Osteocyte (in vitro differentiated cells): ENCODE results near the gene TRIM66. TPM values are rescaled to one million over a fixed set of nuclear protein-coding genes. Genes with fewer than 3 reads are reported as not detected.

Source experiments
- DNase-seq: peaks from one replicate; pipeline ENCODE4 v3.0.0; 2021; ENCODE audit warnings: mixed read lengths; ENCODE audit not compliant: unreplicated experiment; ENCODE audit errors: extremely low spot score
- H3K27ac Mint-ChIP-seq: one replicate; pipeline ENCODE4 v1.8.0; 2021; ENCODE audit warnings: mild to moderate bottlenecking, mixed read lengths; ENCODE audit not compliant: unreplicated experiment
- H3K27me3 Mint-ChIP-seq: one replicate; pipeline ENCODE4 v1.8.0; 2021; ENCODE audit warnings: mixed read lengths; ENCODE audit not compliant: unreplicated experiment
- H3K36me3 Mint-ChIP-seq: one replicate; pipeline ENCODE4 v1.8.0; 2021; ENCODE audit warnings: mixed read lengths; ENCODE audit not compliant: unreplicated experiment
- H3K4me1 Mint-ChIP-seq: one replicate; pipeline ENCODE4 v1.8.0; 2021; ENCODE audit warnings: mixed read lengths; ENCODE audit not compliant: unreplicated experiment
- H3K4me3 Mint-ChIP-seq: one replicate; pipeline ENCODE4 v1.8.0; 2021; ENCODE audit warnings: mild to moderate bottlenecking, moderate library complexity, mixed read lengths; ENCODE audit not compliant: unreplicated experiment
- H3K9me3 Mint-ChIP-seq: one replicate; pipeline ENCODE4 v1.8.0; 2021; ENCODE audit warnings: mixed read lengths; ENCODE audit not compliant: unreplicated experiment
- CTCF ChIP-seq: fragments of 200-600 bp; sonication (generic); IDR thresholded peaks from 2 replicates; pipeline ENCODE4 v1.5.0; 2021; ENCODE audit warnings: antibody characterized with exemption, mild to moderate bottlenecking, moderate library complexity
- total RNA-seq: library from RNA; stranded (reverse); gene quantifications from 2 replicates; pipeline ENCODE4 v1.2.1, GENCODE V29; 2021

The TRIM66 gene
- total RNA-seq, 1 donor from 2014 or later = 10.0 TPM

- Mint-ChIP-seq H3K27me3 (no peaks in the 10 kb centered on the region), H3K9me3 (no peaks in the 10 kb centered on the region), H3K36me3 (peaks cover 33% of the 10 kb centered on the region), H3K4me1 (peaks cover 68% of the 10 kb centered on the region), H3K27ac (peak overlapping the region; percentile 93), H3K4me3 (no peak overlapping the region)
- TF ChIP-seq CTCF = no peak
- DNase-seq = no peak
These were observed 36.8 kb upstream of the TRIM66 start for GRCh38 chr11:8719211-8719649.

GRCh38 chr11:8717876-8718753 is 35.6 kb upstream of the TRIM66 start:
- Mint-ChIP-seq H3K4me3 (peak overlapping the region; percentile 26), H3K36me3 (peaks cover 33% of the 10 kb centered on the region), H3K9me3 (no peaks in the 10 kb centered on the region), H3K27ac (peak overlapping the region; percentile 93), H3K27me3 (no peaks in the 10 kb centered on the region), H3K4me1 (peaks cover 65% of the 10 kb centered on the region)
- DNase-seq = no peak
- TF ChIP-seq CTCF = no peak

GRCh38 chr11:8717544-8717875 is 35.0 kb upstream of the TRIM66 start:
- TF ChIP-seq CTCF = no peak
- Mint-ChIP-seq H3K36me3 (peaks cover 33% of the 10 kb centered on the region), H3K9me3 (no peaks in the 10 kb centered on the region), H3K27ac (peak overlapping the region; percentile 86), H3K27me3 (no peaks in the 10 kb centered on the region), H3K4me3 (peak overlapping the region; percentile 26), H3K4me1 (peaks cover 59% of the 10 kb centered on the region)
- no peak for DNase-seq

DNA sequence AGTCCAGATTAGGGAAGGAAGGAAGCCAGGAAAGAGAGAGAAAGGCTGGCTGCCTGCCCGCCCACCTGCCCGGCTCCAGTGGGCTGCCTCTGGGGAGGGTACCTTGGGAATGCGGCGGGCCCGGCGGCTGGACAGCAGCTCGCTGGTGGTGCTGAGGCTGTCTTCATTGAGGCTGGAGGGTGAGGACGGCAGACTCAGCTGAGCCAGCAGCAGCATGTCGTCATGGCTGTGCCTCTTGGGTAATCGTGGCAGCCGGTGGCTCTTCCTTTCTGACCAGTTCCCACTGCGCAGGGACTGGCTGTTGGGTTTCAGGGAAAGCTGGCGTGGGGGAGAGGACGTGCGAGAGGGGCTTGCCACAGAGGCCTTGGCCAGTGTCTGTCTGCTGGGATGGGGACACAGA is 33.0 kb upstream of the TRIM66 start:
- Mint-ChIP-seq H3K4me1 (peaks cover 39% of the 10 kb centered on the region), H3K9me3 (no peaks in the 10 kb centered on the region), H3K4me3 (no peak overlapping the region), H3K27ac (no peak overlapping the region), H3K27me3 (no peaks in the 10 kb centered on the region), H3K36me3 (peaks cover 44% of the 10 kb centered on the region)
- DNase-seq = no peak
- TF ChIP-seq CTCF = no peak

GRCh38 chr11:8714622-8715225 is 32.3 kb upstream of the TRIM66 start:
- H3K9me3 Mint-ChIP-seq = no peaks in the 10 kb centered on the region
- no peak overlapping the region for H3K4me3 Mint-ChIP-seq
- H3K4me1 Mint-ChIP-seq = peaks cover 38% of the 10 kb centered on the region
- peaks cover 47% of the 10 kb centered on the region for H3K36me3 Mint-ChIP-seq
- H3K27me3 Mint-ChIP-seq = no peaks in the 10 kb centered on the region
- H3K27ac Mint-ChIP-seq = no peak overlapping the region
- no peak for DNase-seq
- no peak for TF ChIP-seq CTCF
